Measurements from ENCODE around the gene SSX2IP.

Gene SSX2IP

DNA sequence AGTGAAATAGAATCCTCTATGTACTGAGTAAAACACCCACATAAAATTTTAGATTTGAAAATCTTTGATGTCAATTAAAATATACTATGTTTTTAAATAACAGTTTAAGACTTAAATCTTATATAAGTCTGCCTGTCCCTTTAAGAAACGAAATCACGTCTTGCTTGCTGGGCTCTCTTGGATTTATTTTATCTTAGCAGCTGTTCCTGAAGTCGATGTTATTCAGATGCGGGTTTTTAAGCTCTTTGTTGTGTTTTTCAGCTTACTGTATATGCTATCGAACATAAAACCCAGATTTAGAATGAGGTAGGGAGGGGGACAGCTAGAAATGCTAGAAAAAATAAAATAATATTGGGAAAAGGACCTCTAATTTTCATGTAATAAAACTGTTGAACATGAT lies 11.1 kb upstream of the SSX2IP start:
- no peak overlapping the region for H3K4me3 ChIP-seq (ENCODE audit: control insufficient read depth, low read depth, low read length)
- TF ChIP-seq, protein P1, sequence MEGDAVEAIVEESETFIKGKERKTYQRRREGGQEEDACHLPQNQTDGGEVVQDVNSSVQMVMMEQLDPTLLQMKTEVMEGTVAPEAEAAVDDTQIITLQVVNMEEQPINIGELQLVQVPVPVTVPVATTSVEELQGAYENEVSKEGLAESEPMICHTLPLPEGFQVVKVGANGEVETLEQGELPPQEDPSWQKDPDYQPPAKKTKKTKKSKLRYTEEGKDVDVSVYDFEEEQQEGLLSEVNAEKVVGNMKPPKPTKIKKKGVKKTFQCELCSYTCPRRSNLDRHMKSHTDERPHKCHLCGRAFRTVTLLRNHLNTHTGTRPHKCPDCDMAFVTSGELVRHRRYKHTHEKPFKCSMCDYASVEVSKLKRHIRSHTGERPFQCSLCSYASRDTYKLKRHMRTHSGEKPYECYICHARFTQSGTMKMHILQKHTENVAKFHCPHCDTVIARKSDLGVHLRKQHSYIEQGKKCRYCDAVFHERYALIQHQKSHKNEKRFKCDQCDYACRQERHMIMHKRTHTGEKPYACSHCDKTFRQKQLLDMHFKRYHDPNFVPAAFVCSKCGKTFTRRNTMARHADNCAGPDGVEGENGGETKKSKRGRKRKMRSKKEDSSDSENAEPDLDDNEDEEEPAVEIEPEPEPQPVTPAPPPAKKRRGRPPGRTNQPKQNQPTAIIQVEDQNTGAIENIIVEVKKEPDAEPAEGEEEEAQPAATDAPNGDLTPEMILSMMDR (conservative IDR thresholded peaks at IDR 0.05; ENCODE audit: control insufficient read depth, insufficient read depth, low read depth, low read length), result no peak

DNA sequence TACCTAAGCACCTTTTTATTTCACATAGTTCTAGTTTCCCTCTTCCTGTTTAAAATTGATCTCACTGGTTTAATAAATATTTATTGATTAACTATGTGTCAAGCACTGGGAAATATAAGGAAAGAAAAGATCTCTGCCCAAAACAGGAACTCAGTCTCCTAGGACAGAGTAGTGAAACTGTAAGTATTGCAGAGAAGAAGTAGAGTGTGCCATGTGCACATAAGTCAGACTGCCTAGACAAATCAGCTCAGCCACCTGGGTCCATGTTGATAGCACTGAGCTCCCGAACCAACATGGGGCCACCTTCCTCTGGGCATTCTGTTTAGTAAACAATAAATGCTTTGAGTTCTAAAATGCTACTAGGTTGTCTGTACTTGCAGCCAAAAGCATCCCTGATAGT lies 9.8 kb upstream of the SSX2IP start:
- no peak overlapping the region for H3K4me3 ChIP-seq (ENCODE audit: control insufficient read depth, low read depth, low read length)
- DNase-seq (ENCODE audit: low read depth), result no peak
- TF ChIP-seq, protein P1 (conservative IDR thresholded peaks at IDR 0.05; ENCODE audit: control insufficient read depth, insufficient read depth, low read depth, low read length), result no peak

More for the DNA sequence above, 11.1 kb upstream of the SSX2IP start:
- DNase-seq (ENCODE audit: low read depth), result no peak

DNA sequence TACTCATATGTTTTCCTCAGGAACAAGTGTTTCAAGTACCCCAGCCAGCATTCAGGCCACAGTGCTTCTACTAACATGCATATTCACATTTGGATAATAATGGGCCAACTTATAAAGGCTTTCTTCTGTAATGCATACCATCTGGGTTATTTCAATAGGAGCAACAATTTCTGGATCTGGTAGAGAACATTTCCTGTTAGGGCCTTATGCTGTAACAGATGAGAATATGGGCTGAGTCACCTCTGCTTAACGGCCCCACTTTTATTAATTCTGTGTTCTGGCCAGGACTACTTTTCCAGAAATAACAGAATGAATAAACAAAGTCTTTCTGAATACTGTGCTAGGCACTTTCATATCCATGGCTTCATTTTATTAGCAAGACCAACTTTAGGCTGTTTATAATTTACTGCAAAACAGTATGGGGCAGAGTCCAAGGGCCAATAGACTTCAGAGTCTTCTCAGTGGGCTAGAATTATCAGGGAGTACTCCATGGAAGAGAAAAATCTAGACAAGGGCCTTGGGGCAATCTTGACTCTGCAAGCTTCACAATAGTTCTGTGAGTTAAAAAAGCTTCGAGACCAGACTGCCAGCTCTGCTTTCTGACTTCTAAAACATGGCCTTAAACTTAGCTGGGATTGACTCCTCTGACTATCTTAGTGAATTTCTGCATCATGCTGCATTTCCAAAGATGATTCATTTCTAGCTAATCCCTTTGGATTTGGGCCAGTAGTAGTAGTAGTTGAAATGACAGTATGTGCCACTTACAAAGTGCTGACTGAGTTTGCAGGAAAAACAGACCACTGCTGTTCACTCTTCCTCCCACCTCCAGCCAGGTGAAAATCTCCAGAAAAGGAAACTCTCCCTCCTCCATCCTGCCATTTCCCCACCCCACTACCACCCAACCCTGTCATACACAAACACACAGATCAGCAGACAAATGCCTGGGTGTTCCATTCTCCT lies 8.2 kb upstream of the SSX2IP start:
- DNase-seq (ENCODE audit: low read depth), result peak; percentile 94
- peak overlapping the region; percentile 37 for H3K4me3 ChIP-seq (ENCODE audit: control insufficient read depth, low read depth, low read length)
- TF ChIP-seq, protein P1 (conservative IDR thresholded peaks at IDR 0.05; ENCODE audit: control insufficient read depth, insufficient read depth, low read depth, low read length), result no peak

DNA sequence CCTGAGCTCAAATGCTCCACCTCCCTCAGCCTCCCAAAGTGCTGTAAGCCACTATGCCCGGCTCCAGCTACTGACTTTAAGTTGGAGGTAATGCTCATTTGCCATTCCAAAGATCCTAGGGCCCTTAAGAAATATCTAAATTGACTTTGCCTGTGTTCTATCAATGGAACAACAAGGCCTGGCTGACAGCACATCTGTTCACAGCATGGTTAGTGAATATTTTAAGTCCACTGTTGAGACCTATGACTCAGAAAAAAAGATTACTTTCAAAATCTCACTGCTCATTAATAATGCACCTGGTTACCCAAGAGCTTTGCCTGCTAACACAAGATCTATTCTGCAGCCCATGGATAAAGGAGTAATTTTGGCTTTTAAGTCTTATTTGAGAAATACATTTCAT lies 3.5 kb upstream of the SSX2IP start:
- DNase-seq (ENCODE audit: low read depth), result peak; percentile 66
- H3K4me3 ChIP-seq (ENCODE audit: control insufficient read depth, low read depth, low read length), result no peak overlapping the region
- TF ChIP-seq, protein P1 (conservative IDR thresholded peaks at IDR 0.05; ENCODE audit: control insufficient read depth, insufficient read depth, low read depth, low read length), result no peak

GRCh38 chr1:84693005-84693404 lies 2.7 kb upstream of the SSX2IP start:
- DNase-seq (ENCODE audit: low read depth), result no peak
- H3K4me3 ChIP-seq (ENCODE audit: control insufficient read depth, low read depth, low read length), result no peak overlapping the region
- TF ChIP-seq, protein P1 (conservative IDR thresholded peaks at IDR 0.05; ENCODE audit: control insufficient read depth, insufficient read depth, low read depth, low read length), result no peak

- H3K4me3 ChIP-seq (ENCODE audit: control insufficient read depth, low read depth, low read length), result no peak overlapping the region
- TF ChIP-seq, protein P1 (conservative IDR thresholded peaks at IDR 0.05; ENCODE audit: control insufficient read depth, insufficient read depth, low read depth, low read length), result no peak
- DNase-seq (ENCODE audit: low read depth), result no peak
Measured at GRCh38 chr1:84692391-84692790, 2.1 kb upstream of the SSX2IP start.

Data from fibroblast of mammary gland (primary cell).